ENCODE data around the gene VTI1A.

- TF ChIP-seq CEBPB (tag; IDR thresholded peaks at IDR 0.05) (no peak), MAFF (IDR thresholded peaks at IDR 0.05; ENCODE audit: low read length) (no peak), RFX5 (IDR thresholded peaks at IDR 0.05; ENCODE audit: low read depth, low read length) (no peak), GATA2 (CRISPR knock-in tag; IDR thresholded peaks at IDR 0.05) (no peak), ZNF324 (CRISPR knock-in tag; IDR thresholded peaks at IDR 0.05) (no peak), ATF7 (IDR thresholded peaks at IDR 0.05) (no peak), HDAC6 (IDR thresholded peaks at IDR 0.05; ENCODE audit: low read depth, low read length) (no peak), SIN3A (IDR thresholded peaks at IDR 0.05; ENCODE audit: borderline replicate concordance in 2 of 2, control insufficient read depth in 1 of 2, low read depth in 2 of 2, low read length in 2 of 2) (no peak), ZNF121 (CRISPR knock-in tag; conservative IDR thresholded peaks at IDR 0.05) (no peak)
- TF ChIP-seq, protein P1, sequence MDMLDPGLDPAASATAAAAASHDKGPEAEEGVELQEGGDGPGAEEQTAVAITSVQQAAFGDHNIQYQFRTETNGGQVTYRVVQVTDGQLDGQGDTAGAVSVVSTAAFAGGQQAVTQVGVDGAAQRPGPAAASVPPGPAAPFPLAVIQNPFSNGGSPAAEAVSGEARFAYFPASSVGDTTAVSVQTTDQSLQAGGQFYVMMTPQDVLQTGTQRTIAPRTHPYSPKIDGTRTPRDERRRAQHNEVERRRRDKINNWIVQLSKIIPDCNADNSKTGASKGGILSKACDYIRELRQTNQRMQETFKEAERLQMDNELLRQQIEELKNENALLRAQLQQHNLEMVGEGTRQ (CRISPR knock-in tag; IDR thresholded peaks at IDR 0.05): no peak
These were observed 91.2 kb downstream of the VTI1A start for GRCh38 chr10:112538168-112538567.

Data from K562 (cell line).